ENCODE measurements around the gene DCTN5. TPM values are rescaled to one million over a fixed set of nuclear protein-coding genes. Genes with fewer than 3 reads are reported as not detected.

DCTN5 gene
- polyA plus RNA-seq, 1 of the 3 experiments (the other 2 are of a cell fraction): 45.6 TPM

GRCh38 chr16:23640931-23641765 lies at the start of gene DCTN5, which contains the start of gene PALB2 (continued):
- TF ChIP-seq FOXJ3 (CRISPR knock-in tag; IDR thresholded peaks at IDR 0.05) (no peak), RXRA (IDR thresholded peaks at IDR 0.05; ENCODE audit: borderline replicate concordance, low read depth) (no peak), NFIC (IDR thresholded peaks at IDR 0.05; ENCODE audit: borderline replicate concordance) (no peak), FOXM1 (IDR thresholded peaks at IDR 0.05; ENCODE audit: low read depth) (no peak), EP300 (IDR thresholded peaks at IDR 0.05; ENCODE audit: borderline replicate concordance in 1 of 2, low read depth in 1 of 2, low read length in 1 of 2) (no peak), RFX5 (IDR thresholded peaks at IDR 0.05; ENCODE audit: low read length) (no peak), POLR2AphosphoS5 (IDR thresholded peaks at IDR 0.05; ENCODE audit: low read depth, low read length) (peak; percentile 70; the same call in 1 of the 2 replicates), FOSL2 (IDR thresholded peaks at IDR 0.05; ENCODE audit: borderline replicate concordance, low read depth) (no peak), MXI1 (IDR thresholded peaks at IDR 0.05; ENCODE audit: low read depth, low read length) (peak; percentile 69), RCOR1 (IDR thresholded peaks at IDR 0.05; ENCODE audit: low read length) (peak; percentile 21; the same call in 1 of the 2 replicates), YY1 (IDR thresholded peaks at IDR 0.05; ENCODE audit: low read depth) (peak; percentile 79), ZBTB33 (IDR thresholded peaks at IDR 0.05; ENCODE audit: borderline replicate concordance, low read depth) (no peak)

- ChIA-PET POLR2A (no interaction called here), CTCF (no interaction called here)
- H3K9me2 ChIP-seq: no peaks in the 10 kb centered on the region
- WGBS (ENCODE audit: low lambda C conversion rate): 94% methylated on average over 12 of the region's 12 CpGs
- H2AFZ ChIP-seq (ENCODE audit: low read depth): no peak overlapping the region
- TF ChIP-seq RAD21 (IDR thresholded peaks at IDR 0.05; ENCODE audit: low read length) (no peak), USF1 (IDR thresholded peaks at IDR 0.05; ENCODE audit: borderline replicate concordance, low read depth) (no peak), USF2 (IDR thresholded peaks at IDR 0.05; ENCODE audit: borderline replicate concordance, low read depth, low read length) (no peak)
- H3K9me3 ChIP-seq: no peaks in the 10 kb centered on the region
- H4K20me1 ChIP-seq (ENCODE audit: insufficient read depth): peaks cover 14% of the 10 kb centered on the region; the same call in 1 of the 2 replicates
- no peak overlapping the region for H3K9ac ChIP-seq
- H3K27ac ChIP-seq (ENCODE audit: low read depth in 2 of 2, low read length in 1 of 2): no peak overlapping the region
- peaks cover 2% of the 10 kb centered on the region for H3F3A ChIP-seq (replicated peaks; ENCODE audit: insufficient read depth)
- H3K27me3 ChIP-seq (ENCODE audit: insufficient read depth): no peaks in the 10 kb centered on the region
- no peak overlapping the region for H3K4me3 ChIP-seq (ENCODE audit: low read depth in 2 of 2, low read length in 1 of 2)
- H3K4me1 ChIP-seq (ENCODE audit: control insufficient read depth in 1 of 2, insufficient read depth in 2 of 2, low read depth in 1 of 2, low read length in 1 of 2): peaks cover 0 to 7% of the 10 kb centered on the region in 2 experiments; a peak in 1 of 4 replicates
- peaks cover 10 to 18% of the 10 kb centered on the region in 2 experiments for H3K36me3 ChIP-seq (replicated peaks in 1 of 2; ENCODE audit: control insufficient read depth in 1 of 2, insufficient read depth in 2 of 2, low read length in 1 of 2)
- no peak for DNase-seq
- H3K79me2 ChIP-seq (ENCODE audit: insufficient read depth): peaks cover 70% of the 10 kb centered on the region
- H3K4me2 ChIP-seq: peak overlapping the region; percentile 92; the same call in 1 of the 2 replicates
Measured at GRCh38 chr16:23594186-23594585, 47.1 kb upstream of the DCTN5 start.

Measured in SK-N-SH (cell line).